NB4 (cell line): ENCODE measurements around the gene SEMA4G.

Experiments
- MAX ChIP-seq: IDR thresholded peaks from 2 replicates; pipeline ENCODE4 v1.6.1; 2011; ENCODE audit warnings: low read depth, low read length
- POLR2A ChIP-seq: IDR thresholded peaks from 2 replicates; pipeline ENCODE4 v1.6.1; 2011; ENCODE audit warnings: mild to moderate bottlenecking; ENCODE audit not compliant: insufficient read length; ENCODE audit errors: extremely low read depth
- TF ChIP-seq, protein P1 (sequence below): IDR thresholded peaks from one replicate; pipeline ENCODE4 v1.5.1; 2012; ENCODE audit warnings: low read depth, low read length

DNA sequence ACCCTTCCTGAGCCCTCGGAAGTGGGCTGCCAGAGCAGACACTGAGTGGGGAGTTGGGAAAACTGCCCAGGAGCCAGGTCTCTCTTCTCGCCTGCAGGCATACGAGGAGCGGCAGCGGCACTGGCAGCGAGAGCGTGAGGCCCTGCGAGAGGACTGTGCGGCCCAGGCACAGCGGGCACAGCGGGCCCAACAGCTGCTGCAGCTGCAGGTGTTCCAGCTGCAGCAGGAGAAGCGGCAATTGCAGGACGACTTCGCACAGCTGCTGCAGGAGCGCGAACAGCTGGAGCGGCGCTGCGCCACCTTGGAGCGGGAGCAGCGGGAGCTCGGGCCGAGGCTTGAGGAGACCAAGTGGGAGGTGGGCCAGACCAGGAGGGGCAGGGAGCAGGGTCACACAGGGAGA is 36.1 kb downstream of the SEMA4G start:
- no peak for TF ChIP-seq POLR2A
- TF ChIP-seq, protein P1, sequence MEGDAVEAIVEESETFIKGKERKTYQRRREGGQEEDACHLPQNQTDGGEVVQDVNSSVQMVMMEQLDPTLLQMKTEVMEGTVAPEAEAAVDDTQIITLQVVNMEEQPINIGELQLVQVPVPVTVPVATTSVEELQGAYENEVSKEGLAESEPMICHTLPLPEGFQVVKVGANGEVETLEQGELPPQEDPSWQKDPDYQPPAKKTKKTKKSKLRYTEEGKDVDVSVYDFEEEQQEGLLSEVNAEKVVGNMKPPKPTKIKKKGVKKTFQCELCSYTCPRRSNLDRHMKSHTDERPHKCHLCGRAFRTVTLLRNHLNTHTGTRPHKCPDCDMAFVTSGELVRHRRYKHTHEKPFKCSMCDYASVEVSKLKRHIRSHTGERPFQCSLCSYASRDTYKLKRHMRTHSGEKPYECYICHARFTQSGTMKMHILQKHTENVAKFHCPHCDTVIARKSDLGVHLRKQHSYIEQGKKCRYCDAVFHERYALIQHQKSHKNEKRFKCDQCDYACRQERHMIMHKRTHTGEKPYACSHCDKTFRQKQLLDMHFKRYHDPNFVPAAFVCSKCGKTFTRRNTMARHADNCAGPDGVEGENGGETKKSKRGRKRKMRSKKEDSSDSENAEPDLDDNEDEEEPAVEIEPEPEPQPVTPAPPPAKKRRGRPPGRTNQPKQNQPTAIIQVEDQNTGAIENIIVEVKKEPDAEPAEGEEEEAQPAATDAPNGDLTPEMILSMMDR: no peak
- no peak for TF ChIP-seq MAX
